ENCODE results near the gene NFIB.

The NFIB gene

DNA sequence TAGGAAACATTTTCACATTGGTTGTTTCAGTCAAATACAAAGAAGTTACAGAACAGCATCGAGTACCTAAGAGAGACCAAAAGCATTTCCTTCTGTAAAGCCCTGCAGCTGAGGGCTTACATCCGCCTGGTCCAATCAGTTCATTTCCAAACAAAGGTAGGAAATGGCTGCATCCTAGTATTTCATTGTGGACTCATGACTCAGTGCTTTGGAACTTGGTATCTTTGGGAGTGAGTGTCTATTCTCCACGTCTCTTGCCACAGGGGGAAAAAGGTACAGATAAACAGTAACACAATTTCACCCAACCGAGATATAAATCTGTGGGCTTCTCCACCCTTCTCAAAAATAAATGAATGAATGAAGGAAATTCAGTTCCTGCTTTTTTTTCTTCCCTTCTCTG is 75.4 kb downstream of the NFIB start:
- POLR2A ChIA-PET, result no interaction called here
- H3K4me3 ChIP-seq (ENCODE audit: low read depth, low read length), result no peak overlapping the region
- CTCF ChIA-PET, result no interaction called here
- no peak for TF ChIP-seq CTCF (IDR thresholded peaks at IDR 0.05; ENCODE audit: insufficient read depth, low read length, missing control alignments)
- no peak for DNase-seq (ENCODE audit: low read depth, low spot score)

DNA sequence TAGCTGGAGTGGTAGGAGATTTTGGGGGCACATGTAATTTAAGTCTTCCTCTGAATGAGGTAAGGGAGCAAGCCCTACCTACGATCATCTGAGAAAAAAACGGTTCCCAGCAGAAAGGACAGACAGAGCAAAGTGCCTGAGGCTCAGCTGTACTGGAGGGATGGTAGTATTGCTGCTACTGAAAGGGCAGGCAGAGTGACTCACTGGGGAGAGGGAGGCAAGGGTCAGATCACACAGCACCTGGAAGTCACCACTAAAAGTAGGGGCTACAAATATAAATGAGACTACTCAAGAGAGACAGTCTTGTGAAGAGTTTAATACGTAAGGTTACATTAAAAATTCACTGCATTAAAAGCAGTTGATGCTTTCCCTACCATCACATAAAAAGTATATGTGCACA is 75.9 kb downstream of the NFIB start:
- CTCF ChIA-PET, result no interaction called here
- no peak for DNase-seq (ENCODE audit: low read depth, low spot score)
- H3K4me3 ChIP-seq (ENCODE audit: low read depth, low read length), result no peak overlapping the region
- POLR2A ChIA-PET, result no interaction called here
- no peak for TF ChIP-seq CTCF (IDR thresholded peaks at IDR 0.05; ENCODE audit: insufficient read depth, low read length, missing control alignments)

GRCh38 chr9:14236591-14236990 is 77.3 kb downstream of the NFIB start:
- DNase-seq (ENCODE audit: low read depth, low spot score), result no peak
- TF ChIP-seq CTCF (IDR thresholded peaks at IDR 0.05; ENCODE audit: insufficient read depth, low read length, missing control alignments), result no peak
- POLR2A ChIA-PET, result no interaction called here
- H3K4me3 ChIP-seq (ENCODE audit: low read depth, low read length), result no peak overlapping the region
- CTCF ChIA-PET, result no interaction called here

GRCh38 chr9:14232111-14232510 is 81.8 kb downstream of the NFIB start:
- POLR2A ChIA-PET, result no interaction called here
- no peak overlapping the region for H3K4me3 ChIP-seq (ENCODE audit: low read depth, low read length)
- no peak for DNase-seq (ENCODE audit: low read depth, low spot score)
- TF ChIP-seq CTCF (IDR thresholded peaks at IDR 0.05; ENCODE audit: insufficient read depth, low read length, missing control alignments), result no peak
- CTCF ChIA-PET, result no interaction called here

DNA sequence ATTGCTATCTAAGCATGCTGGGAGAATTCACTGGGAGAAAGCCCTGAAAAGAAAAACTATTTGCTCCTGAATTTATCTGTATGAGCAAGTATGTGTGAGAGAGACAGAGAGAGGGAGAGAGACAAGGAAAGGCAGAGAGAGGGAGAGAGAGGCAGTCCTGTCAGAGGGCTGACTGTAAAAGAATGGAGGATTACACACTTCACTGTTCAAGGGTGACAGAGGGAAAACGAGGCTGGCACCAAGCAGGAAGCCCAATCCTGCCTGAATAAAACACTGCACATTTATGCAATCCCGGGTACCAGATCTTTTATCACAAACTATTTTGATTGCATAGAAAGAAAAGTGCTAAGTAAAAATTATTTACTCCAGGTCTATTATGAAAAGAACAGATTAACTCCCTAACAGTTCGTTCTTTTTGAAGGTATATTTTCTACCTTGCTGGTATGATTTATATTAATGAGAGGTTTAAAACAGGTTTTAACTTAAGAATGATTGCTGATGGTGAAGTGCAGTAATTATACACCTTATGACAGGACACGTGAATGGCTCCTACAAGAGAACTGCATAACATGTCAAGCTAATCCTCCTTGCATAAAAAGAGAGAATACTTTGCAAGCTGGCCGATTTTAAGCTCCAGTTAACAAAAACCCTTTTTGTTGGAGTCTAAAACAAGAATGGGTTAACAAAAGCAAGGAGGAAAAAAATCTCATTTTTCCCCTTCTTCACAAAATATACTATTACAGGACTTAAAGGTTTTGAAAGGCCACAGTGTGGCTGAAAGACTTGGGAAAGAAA is 82.5 kb downstream of the NFIB start:
- no peak for TF ChIP-seq CTCF (IDR thresholded peaks at IDR 0.05; ENCODE audit: insufficient read depth, low read length, missing control alignments)
- ChIA-PET CTCF (no interaction called here), POLR2A (no interaction called here)
- DNase-seq (ENCODE audit: low read depth, low spot score), result no peak
- no peak overlapping the region for H3K4me3 ChIP-seq (ENCODE audit: low read depth, low read length)

DNA sequence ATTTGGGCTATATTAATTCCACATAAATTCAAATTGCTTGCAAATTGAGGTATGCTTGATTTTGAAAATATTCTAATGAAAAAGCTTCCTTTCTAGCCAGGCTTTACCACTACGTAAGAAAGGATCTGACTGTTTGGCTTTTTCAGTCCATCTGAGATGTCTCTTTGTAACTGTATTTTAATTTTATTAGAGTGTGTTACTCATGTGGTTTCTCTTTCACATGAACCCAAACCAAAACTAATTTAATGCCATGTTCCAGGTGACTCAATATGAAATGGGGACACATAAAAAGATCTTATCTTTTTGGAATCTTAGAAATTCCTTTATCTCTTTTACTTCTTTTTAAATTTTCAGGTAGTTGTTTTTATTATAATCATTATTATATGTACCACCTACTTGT is 85.3 kb downstream of the NFIB start:
- H3K4me3 ChIP-seq (ENCODE audit: low read depth, low read length), result no peak overlapping the region
- CTCF ChIA-PET, result no interaction called here
- POLR2A ChIA-PET, result no interaction called here
- TF ChIP-seq CTCF (IDR thresholded peaks at IDR 0.05; ENCODE audit: insufficient read depth, low read length, missing control alignments), result no peak
- DNase-seq (ENCODE audit: low read depth, low spot score), result no peak

All from AG04449 (cell line).